Measurements from ENCODE around the gene PDE3A. TPM values are rescaled to one million over a fixed set of nuclear protein-coding genes. Genes with fewer than 3 reads are reported as not detected.

Gene PDE3A
- total and polyA plus RNA-seq, 2 donors from 2014 or later, result 3.3 to 18.3 TPM

DNA sequence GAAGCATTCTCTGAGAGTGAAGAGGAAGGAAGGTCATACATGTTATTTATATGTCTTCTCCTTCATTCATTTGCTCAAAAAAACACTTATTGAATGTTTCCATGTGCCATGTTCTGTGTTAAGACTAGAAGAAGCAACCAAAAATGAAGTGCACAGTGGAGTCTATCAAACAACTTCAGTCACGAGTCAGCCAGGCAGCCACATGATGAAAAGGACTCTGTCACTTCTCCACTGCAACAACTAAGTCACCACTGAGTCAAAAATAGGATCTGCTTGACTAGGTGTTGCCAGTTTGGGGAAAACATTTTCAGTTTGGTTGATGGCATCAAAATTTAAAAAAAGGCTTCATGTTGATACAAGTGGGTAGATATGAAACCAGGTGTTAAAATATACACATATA, 142.5 kb downstream of the PDE3A start:
- intact Hi-C loops (cut with DNase I), result no loop called here
- no peak overlapping the region for H3K27ac ChIP-seq (ENCODE audit: low read depth in 2 of 2, low read length in 2 of 2)
- no peak overlapping the region for H3K9ac ChIP-seq (ENCODE audit: low read length in 3 of 3)
- H3K36me3 ChIP-seq (ENCODE audit: control insufficient read depth in 2 of 3, insufficient read depth in 3 of 3, low read length in 3 of 3), result no peaks in the 10 kb centered on the region
- no peak for DNase-seq
- TF ChIP-seq, protein P1, sequence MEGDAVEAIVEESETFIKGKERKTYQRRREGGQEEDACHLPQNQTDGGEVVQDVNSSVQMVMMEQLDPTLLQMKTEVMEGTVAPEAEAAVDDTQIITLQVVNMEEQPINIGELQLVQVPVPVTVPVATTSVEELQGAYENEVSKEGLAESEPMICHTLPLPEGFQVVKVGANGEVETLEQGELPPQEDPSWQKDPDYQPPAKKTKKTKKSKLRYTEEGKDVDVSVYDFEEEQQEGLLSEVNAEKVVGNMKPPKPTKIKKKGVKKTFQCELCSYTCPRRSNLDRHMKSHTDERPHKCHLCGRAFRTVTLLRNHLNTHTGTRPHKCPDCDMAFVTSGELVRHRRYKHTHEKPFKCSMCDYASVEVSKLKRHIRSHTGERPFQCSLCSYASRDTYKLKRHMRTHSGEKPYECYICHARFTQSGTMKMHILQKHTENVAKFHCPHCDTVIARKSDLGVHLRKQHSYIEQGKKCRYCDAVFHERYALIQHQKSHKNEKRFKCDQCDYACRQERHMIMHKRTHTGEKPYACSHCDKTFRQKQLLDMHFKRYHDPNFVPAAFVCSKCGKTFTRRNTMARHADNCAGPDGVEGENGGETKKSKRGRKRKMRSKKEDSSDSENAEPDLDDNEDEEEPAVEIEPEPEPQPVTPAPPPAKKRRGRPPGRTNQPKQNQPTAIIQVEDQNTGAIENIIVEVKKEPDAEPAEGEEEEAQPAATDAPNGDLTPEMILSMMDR (IDR thresholded peaks at IDR 0.05; ENCODE audit: borderline replicate concordance, extremely low read depth, insufficient read depth), result no peak
- no peaks in the 10 kb centered on the region for H3K4me1 ChIP-seq (ENCODE audit: control insufficient read depth in 2 of 3, insufficient read depth in 2 of 3, low read depth in 1 of 3, low read length in 3 of 3)
- H3K9me3 ChIP-seq (ENCODE audit: control insufficient read depth in 2 of 3, insufficient read depth in 1 of 3, low read length in 3 of 3), result no peaks in the 10 kb centered on the region
- no peak overlapping the region for H3K4me3 ChIP-seq (ENCODE audit: low read length in 3 of 3)
- no peak for FAIRE-seq
- H3K27me3 ChIP-seq (ENCODE audit: control insufficient read depth, insufficient read depth, low read length), result no peaks in the 10 kb centered on the region

DNA sequence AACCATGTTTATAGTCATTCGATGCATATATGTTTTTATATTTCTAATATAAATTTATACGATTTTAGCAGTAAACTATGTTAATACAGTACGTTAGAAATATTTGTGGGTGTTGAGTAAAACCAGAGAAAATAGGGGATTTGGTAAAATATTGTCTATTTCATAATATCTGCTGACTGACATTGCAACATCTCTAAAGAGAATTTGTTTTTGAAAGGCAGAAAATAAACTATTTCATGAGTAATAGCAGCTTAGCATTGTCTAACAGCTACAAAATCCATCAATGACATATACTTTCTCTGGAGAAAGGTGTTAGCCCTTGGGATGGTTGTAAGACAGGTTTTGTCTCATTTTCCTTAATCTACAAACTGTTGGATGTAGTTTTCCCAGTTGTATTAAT, 144.9 kb downstream of the PDE3A start:
- FAIRE-seq (no peak), DNase-seq (no peak)
- H3K9ac ChIP-seq (ENCODE audit: low read length in 3 of 3), result no peak overlapping the region
- no peaks in the 10 kb centered on the region for H3K36me3 ChIP-seq (ENCODE audit: control insufficient read depth in 2 of 3, insufficient read depth in 3 of 3, low read length in 3 of 3)
- TF ChIP-seq, protein P1 (IDR thresholded peaks at IDR 0.05; ENCODE audit: borderline replicate concordance, extremely low read depth, insufficient read depth), result no peak
- H3K4me3 ChIP-seq (ENCODE audit: low read length in 3 of 3), result no peak overlapping the region
- H3K27ac ChIP-seq (ENCODE audit: low read depth in 2 of 2, low read length in 2 of 2), result no peak overlapping the region
- intact Hi-C loops (cut with DNase I), result no loop called here
- H3K4me1 ChIP-seq (ENCODE audit: control insufficient read depth in 2 of 3, insufficient read depth in 2 of 3, low read depth in 1 of 3, low read length in 3 of 3), result no peaks in the 10 kb centered on the region
- no peaks in the 10 kb centered on the region for H3K27me3 ChIP-seq (ENCODE audit: control insufficient read depth, insufficient read depth, low read length)
- H3K9me3 ChIP-seq (ENCODE audit: control insufficient read depth in 2 of 3, insufficient read depth in 1 of 3, low read length in 3 of 3), result no peaks in the 10 kb centered on the region

- no peaks in the 10 kb centered on the region for H3K36me3 ChIP-seq (ENCODE audit: control insufficient read depth in 2 of 3, insufficient read depth in 3 of 3, low read length in 3 of 3)
- no peak for DNase-seq
- H3K27ac ChIP-seq (ENCODE audit: low read depth in 2 of 2, low read length in 2 of 2), result no peak overlapping the region
- intact Hi-C loops (cut with DNase I), result no loop called here
- H3K4me3 ChIP-seq (ENCODE audit: low read length in 3 of 3), result no peak overlapping the region
- no peaks in the 10 kb centered on the region for H3K4me1 ChIP-seq (ENCODE audit: control insufficient read depth in 2 of 3, insufficient read depth in 2 of 3, low read depth in 1 of 3, low read length in 3 of 3)
- H3K9ac ChIP-seq (ENCODE audit: low read length in 3 of 3), result no peak overlapping the region
- TF ChIP-seq, protein P1 (IDR thresholded peaks at IDR 0.05; ENCODE audit: borderline replicate concordance, extremely low read depth, insufficient read depth), result no peak
- no peaks in the 10 kb centered on the region for H3K9me3 ChIP-seq (ENCODE audit: control insufficient read depth in 2 of 3, insufficient read depth in 1 of 3, low read length in 3 of 3)
- no peaks in the 10 kb centered on the region for H3K27me3 ChIP-seq (ENCODE audit: control insufficient read depth, insufficient read depth, low read length)
- FAIRE-seq, result no peak
Measured at GRCh38 chr12:20514598-20514997, 146.3 kb downstream of the PDE3A start.

DNA sequence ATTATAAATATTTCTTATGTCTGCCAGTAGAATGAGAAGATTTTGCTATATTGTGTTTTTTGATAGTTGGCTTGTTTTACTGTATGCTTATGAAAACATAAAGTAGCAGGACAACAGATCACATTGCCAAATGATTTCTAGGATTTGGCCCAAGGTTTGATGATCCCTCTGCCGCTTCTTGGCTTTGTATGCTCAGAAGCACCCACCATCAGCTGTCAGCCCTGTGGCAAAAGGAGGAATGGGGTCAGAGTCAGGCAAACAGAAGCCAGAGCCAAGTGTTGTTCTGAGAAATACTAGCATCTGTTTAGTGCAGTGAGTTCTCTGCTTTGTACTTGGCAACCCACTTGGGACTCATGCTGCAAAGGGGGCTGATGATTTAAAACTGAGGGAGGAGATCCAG, 152.2 kb downstream of the PDE3A start:
- Histone ChIP-seq H3K4me3 (ENCODE audit: low read length in 3 of 3) (no peak overlapping the region), H3K36me3 (ENCODE audit: control insufficient read depth in 2 of 3, insufficient read depth in 3 of 3, low read length in 3 of 3) (no peaks in the 10 kb centered on the region), H3K27me3 (ENCODE audit: control insufficient read depth, insufficient read depth, low read length) (no peaks in the 10 kb centered on the region), H3K4me1 (ENCODE audit: control insufficient read depth in 2 of 3, insufficient read depth in 2 of 3, low read depth in 1 of 3, low read length in 3 of 3) (no peaks in the 10 kb centered on the region), H3K27ac (ENCODE audit: low read depth in 2 of 2, low read length in 2 of 2) (no peak overlapping the region), H3K9ac (ENCODE audit: low read length in 3 of 3) (no peak overlapping the region), H3K9me3 (ENCODE audit: control insufficient read depth in 2 of 3, insufficient read depth in 1 of 3, low read length in 3 of 3) (no peaks in the 10 kb centered on the region)
- FAIRE-seq (no peak), DNase-seq (peak in 2 of 5 donors; percentile 9 to 37)
- TF ChIP-seq, protein P1 (IDR thresholded peaks at IDR 0.05; ENCODE audit: borderline replicate concordance, extremely low read depth, insufficient read depth), result no peak
- intact Hi-C loops (cut with DNase I), result no loop called here

Data from kidney (tissue), 14 donors.